Loucy (cell line): ENCODE measurements around the gene FADS1.

Experiments
- EZH2phosphoT487 ChIP-seq: fragments of 200-600 bp; IDR thresholded peaks from 2 replicates; pipeline ENCODE4 v1.6.1; 2018; ENCODE audit warnings: antibody characterized with exemption, mild to moderate bottlenecking, moderate library complexity, borderline replicate concordance
- TF ChIP-seq, protein P1 (sequence below): fragments of 200-600 bp; sonication (generic); conservative IDR thresholded peaks from 2 replicates; pipeline ENCODE4 v1.5.1; 2014; ENCODE audit warnings: mild to moderate bottlenecking, antibody characterized with exemption, low read length

DNA sequence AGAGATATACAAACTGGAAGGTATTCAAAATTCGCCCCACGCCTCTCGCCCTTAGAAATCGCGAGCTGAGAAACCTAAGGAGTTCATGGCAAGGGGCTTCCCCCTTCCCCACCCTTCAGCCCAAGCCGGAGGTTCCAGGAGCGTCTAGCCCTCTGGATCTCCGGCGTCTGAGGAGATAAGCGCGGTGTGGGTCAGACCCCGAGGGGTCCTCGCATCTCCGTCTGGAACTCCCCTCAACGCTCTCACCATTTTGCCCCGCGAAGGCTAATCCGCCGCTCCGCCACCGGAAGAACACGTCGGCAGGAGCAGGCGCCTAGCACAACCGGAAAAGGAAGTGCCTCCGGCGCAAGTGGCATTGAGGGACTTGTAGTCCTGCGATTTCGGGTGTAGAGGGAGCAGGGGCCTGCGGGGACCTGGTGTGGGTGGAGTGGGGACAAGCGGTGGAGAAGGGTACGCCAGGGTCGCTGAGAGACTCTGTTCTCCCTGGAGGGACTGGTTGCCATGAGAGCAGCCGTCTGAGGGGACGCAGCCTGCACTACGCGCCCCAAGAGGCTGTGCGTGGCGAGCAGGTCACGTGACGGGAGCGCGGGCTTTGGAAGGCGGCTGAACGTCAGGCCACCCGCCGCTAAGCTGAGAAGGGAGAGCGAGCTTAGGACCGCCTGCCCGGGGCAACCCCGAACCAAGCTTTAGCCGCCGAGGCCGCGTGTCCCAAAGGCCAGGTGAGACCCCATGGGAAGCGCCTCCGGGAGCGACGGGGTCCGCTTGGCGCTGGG is 24.3 kb downstream of the FADS1 start, which contains the start of the genes FEN1 and TMEM258:
- TF ChIP-seq, protein P1, sequence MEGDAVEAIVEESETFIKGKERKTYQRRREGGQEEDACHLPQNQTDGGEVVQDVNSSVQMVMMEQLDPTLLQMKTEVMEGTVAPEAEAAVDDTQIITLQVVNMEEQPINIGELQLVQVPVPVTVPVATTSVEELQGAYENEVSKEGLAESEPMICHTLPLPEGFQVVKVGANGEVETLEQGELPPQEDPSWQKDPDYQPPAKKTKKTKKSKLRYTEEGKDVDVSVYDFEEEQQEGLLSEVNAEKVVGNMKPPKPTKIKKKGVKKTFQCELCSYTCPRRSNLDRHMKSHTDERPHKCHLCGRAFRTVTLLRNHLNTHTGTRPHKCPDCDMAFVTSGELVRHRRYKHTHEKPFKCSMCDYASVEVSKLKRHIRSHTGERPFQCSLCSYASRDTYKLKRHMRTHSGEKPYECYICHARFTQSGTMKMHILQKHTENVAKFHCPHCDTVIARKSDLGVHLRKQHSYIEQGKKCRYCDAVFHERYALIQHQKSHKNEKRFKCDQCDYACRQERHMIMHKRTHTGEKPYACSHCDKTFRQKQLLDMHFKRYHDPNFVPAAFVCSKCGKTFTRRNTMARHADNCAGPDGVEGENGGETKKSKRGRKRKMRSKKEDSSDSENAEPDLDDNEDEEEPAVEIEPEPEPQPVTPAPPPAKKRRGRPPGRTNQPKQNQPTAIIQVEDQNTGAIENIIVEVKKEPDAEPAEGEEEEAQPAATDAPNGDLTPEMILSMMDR, result no peak
- no peak for TF ChIP-seq EZH2phosphoT487
